Limb (tissue), 2 donors: Measurements from ENCODE around the gene UNC13A.
"Not testable (repeated sequence)": the region's sequence is repeated elsewhere in the genome, so short reads cannot be mapped to it uniquely, and the experiment has no call there.

Experiments used
- DNase-seq, 2 donors: peaks; one replicate each; pipeline ENCODE4 v3.0.0-alpha.2; 2016; ENCODE audit errors: extremely low spot score in 2 of 2

Gene UNC13A

DNA sequence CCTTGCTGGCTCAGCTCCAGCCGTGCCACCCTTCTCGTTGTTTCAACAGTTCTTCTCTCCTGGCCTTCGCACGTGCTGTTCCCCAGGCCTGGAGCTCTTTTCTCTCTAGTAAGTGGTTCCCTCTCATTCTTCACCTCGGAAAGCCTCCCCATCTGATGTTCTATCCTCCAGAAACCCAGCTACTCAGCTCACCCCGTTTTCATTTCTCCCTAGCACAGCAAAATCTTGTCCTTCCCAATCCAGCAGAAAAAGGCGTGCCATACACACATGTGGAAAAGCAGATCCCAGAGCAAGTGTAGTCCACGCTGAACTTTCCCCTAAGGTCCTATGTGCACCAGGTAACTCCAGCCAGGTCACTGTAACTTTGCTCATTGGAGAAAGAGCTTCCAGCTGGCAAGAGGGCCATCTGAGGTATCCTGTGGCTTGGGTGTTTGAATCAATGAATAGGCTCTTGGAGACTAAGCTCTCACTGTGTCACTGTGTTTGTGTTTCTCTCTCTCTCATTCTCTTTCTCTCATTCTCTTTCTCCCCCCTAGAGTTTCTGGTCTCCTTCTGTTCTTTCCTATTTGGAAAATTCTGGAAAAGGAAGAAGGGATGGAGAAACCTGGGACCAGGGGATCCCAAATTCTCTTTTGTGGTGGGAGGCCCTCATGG, 83.7 kb downstream of the UNC13A start:
- no peak for DNase-seq

DNA sequence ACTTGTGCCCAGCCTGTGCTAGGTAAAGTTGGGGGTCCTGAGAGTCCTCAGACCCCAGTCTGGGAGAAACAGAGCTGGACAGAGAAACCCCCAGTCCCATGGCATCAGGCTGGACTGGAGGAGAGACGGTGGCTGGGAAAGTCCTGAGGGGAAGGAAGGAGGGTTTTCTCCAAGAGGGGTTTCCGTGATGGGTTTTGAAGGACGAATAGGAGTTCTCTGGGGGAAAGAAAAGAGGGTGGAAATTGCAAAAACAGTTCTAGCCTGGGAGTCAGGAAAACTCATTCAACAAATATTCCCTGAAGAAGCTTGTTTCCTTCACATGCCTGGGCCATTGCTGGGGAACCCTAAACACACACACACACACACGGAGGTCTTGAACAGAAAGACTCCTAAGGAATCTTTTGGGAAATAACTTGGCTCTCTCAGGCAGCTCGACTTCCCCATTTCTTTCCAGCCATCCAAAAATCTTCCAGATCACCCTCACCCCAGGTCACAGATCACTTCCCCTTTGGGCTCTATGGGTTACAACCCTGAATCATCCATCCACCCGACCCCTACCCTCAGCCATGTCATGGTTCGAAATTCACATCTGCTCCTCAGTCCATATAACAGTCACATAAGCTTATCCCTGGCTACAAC, 85.2 kb downstream of the UNC13A start:
- no peak for DNase-seq

DNA sequence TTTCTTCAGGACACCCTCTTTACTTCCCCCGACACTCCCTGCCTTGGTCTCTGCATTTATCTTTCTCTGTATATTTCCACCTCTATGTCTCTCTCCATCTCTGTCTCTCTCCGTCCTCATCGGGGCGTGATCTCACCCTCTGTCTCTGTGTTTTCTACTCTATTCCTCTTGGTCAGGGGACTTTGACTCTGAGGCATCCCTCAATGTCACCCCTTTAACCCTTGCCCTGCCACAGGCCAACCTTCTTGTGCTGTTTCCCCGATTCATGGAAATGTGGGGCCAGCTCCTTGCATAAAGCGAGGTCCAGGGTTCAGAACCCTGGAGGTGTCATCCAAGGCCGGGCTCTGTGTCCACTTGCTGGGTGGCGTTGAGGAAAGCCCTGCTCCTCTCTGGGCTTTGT, 85.9 kb downstream of the UNC13A start:
- DNase-seq = no peak

DNA sequence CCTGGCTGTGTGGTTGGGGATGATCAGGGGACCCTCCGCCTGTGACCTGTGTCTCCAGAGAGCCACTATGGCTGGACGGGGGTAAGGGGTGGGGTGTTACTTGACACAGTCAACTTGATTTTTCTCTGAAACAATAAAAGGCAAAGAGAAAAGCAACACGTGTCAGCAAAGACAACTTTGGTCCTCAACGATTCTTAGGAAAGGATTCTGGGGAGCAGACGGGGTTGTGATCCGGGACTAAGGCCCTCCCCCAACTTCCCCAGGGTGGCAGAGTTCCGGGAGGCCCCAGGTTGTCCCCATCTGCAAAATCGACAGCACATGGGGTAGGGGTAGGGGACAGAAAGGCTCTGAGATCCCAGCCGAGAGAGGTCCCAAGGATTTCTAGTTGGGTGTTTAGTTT, 86.5 kb downstream of the UNC13A start:
- no peak for DNase-seq

DNA sequence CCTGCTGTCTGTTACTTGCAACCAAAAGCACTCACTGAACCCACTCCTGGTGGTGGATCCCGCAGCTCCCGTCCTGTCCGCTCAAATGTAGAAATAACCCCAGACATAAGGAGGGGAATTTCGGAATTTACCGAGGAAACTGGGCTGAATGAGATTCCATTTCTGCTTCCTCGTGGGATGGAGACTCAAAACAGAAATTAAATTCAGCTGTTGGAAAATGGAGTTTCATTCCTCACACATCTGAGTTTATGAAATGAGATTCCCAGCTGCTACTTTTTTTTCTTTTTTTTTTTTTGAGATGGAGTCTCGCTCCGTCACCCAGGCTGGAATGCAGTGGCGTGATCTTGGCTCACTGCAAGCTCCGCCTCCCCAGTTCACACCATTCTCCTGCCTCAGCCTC, 88.4 kb downstream of the UNC13A start:
- DNase-seq = no peak

DNA sequence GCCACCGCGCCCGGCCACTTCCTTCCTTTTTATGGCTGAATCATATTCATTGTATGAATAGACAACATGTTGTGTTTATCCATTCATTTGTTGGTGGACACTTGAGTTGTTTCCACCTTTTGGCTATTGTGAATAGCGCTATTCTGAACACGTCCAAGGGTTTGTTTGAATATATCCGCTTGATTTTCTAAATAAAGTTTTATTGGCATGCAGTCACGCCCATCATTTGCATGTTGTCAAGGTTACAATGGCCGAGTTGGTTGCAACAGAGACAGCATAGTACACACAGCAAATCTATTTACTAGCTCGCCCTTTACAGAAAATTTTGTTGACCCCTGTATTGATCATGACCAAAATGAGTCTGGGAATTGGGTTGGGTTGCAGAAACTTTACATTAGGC, 89.2 kb downstream of the UNC13A start:
- DNase-seq = no peak

DNA sequence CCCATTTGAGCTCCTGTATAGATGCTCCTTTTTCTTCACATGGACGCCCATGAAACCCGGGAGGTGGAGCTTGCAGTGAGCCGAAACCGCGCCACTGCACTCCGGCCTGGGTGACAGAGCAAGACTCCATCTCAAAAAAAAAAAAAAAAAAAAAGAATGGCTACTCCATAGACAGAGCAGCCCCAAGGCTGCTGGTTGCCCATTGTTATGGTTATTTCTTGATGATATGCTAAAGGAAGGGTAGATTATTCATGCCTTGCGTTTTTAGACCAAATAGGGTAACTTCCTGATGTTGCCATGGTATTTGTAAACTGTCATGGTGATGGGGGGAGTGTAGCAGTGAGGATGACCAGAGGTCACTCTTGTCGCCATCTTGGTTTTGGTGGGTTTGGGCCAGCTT, 90.1 kb downstream of the UNC13A start:
- not testable (repeated sequence) for DNase-seq

DNA sequence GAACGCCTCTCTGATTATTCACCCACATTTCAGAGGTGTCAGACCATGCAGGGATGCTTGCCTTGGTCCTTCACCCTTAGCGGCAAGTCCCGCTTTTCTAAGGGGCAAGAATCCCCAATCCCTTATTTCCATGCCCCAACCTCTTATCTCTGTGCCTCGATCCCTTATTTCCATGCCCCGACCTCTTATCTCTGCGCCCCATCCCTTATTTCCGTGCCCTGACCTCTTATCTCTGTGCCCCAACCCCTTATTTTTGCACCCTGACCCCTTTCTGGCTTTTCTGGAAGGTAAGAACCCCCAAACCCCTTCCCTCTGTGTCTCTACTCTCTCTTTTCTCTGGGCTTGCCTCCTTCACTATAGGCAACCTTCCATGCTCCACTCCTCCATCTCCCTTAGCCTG, 93.9 kb downstream of the UNC13A start:
- DNase-seq = not testable (repeated sequence)

DNA sequence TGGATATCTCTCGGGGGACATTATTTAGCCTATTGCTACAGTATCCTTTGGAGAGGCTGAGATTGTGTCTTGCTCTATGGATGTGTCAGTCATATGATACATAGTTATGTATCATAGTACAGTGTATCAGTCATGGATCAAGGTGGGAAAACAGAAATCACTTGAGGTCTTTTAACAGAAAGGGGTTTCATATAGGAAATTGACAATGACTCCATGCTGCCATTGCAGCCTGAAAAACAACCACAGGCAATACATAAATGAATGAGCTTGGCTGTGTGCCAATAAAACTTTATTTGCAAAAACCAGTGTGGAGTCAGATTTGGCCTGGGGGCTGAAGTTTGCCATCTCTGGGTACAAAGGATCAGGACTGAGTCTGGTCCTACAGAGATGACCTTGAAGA, 97.3 kb downstream of the UNC13A start:
- no peak for DNase-seq

DNA sequence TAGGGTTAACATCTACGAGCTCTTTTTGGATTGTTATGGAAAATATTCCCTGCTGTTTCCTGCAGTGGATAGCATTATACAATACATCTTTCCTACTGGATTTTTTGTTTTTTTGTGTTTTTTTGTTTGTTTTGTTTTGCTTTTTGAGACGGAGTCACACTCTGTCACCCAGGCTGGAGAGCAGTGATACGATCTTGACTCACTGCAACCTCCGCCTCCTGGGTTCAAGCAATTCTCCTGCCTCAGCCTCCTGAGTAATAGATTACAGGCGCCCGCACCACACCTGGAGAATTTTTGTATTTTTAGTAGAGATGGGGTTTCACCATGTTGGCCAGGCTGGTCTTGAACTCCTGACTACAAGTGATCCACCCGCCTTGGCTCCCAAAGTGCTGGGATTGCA, 102.8 kb downstream of the UNC13A start:
- DNase-seq = not testable (repeated sequence)

DNA sequence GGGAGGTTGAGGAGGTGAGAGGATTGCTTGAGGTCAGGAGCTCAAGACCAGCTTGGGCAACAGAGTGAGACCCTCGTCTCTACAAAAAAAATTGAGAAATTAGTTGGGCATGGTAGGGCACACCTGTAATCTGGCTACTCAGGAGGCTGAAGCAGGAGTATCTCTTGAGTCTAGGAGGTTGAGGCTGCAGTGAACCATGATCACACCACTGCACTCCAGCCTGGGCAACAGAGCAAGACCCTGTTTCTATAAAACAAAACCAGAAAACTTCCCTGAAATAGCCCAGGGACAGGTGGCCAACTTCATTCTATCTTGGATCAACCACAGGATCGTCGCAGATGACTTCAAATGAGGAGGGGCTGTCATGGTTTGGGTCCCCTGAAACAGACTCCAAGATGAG, 104.0 kb downstream of the UNC13A start:
- no peak for DNase-seq

DNA sequence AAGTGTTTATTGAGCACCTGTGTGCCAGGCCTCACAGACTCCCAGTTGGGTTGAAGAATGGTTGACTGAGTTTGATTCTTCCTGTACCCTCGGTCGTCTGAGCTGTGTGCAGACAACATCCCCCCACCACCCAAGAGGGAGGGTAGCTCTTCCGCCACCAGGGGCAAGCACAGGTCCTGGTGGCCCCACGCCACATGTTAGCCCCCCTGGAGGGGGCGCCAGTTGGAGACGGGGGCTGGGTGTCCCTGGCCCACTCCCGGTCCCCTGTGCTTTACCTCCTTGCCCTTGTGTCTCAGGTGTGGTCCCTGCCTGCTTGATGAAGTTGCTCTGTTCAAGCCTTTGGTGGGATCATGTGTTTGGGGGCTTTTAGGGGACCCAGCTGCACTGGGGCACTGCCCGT, 105.5 kb downstream of the UNC13A start:
- no peak for DNase-seq

DNA sequence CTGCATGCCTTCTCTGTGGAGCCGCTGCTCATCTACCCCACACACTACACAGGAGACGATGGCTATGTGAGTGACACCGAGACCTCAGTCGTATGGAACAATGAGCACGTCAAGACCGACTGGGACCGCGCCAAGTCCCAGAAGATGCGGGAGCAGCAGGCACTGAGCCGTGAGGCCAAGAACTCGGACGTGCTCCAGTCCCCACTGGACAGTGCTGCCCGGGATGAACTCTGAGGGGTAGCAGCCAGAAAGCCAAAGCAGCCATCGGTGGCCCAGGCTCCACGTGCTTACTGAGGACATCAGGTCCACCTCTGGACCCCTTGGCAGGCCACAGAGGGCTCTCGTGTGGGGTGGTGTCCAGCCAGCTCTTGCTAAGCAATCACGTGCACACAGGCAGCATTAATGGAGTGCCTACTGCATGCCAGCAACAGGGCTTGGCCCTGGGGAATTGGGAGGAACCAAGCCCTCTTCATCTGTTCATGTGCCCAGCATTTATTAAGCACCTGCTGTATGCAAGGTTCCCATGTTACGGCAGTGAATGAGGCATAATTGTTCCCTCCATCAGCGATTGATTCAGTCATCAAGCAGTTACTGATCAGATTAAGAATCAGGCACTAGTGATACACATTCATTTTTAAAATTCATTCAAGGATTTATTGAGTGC, 106.8 kb downstream of the UNC13A start:
- DNase-seq = no peak

DNA sequence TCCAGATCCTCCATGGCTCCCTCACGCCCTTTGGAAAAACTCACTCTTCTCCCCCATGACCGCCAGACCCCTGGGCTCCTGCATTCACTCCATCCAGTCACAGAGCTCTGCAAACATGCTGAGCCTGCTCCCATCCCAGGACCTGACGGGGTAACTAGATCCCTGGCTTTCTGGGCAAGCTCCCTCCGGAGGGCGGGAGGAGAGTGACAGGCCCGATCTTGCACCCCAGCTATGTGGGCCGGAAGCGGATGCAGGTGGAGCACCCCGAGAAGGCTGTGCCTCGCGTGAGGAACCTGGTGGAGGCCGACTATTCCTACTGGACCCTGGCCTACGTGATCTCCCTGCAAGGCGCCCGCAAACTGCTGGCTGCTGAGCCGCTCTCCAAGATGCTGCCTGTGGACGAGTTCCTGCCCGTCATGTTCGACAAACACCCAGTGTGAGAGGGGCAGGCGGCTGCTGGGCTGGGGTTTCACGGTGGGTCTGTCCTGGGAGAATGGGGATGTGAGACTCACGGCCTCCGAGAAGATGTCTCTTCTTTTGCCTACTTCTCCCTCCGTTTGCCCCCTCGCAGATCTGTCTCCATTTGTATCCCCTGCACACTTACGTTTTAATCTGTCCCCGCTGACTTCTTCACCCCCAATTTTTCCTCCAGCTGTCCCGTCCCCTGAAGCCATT, 107.5 kb downstream of the UNC13A start:
- no peak for DNase-seq

DNA sequence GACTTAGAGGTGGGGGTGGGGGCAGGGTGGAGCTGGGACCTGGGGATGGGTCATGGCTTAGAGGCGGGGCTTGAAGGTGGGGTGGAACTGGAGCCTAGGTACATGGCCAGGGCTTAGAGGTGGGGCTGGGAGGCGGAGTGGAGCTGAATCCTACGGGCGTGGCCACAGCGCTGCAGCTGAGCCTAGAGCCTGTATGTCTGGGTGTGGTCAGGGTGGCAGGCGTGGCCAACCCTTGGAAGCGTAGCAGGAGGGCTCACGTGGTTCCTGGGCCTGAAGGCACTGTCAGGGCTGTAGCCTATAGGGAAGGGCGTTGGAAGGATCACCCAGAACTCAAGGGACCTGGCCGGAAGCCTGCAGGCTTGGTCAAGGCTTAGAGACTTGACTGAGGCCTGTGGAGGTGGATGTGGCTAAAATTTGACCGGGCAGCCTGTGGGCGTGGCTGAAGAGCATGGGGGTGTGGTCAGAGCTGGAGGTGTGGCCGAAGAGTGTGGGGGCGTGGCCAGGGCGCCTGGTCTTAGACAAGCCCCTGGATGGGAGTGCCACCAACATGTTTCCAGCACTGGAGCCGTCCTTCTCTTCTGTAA, 108.4 kb downstream of the UNC13A start:
- DNase-seq = peak in 1 of 2 donors; percentile 58

DNA sequence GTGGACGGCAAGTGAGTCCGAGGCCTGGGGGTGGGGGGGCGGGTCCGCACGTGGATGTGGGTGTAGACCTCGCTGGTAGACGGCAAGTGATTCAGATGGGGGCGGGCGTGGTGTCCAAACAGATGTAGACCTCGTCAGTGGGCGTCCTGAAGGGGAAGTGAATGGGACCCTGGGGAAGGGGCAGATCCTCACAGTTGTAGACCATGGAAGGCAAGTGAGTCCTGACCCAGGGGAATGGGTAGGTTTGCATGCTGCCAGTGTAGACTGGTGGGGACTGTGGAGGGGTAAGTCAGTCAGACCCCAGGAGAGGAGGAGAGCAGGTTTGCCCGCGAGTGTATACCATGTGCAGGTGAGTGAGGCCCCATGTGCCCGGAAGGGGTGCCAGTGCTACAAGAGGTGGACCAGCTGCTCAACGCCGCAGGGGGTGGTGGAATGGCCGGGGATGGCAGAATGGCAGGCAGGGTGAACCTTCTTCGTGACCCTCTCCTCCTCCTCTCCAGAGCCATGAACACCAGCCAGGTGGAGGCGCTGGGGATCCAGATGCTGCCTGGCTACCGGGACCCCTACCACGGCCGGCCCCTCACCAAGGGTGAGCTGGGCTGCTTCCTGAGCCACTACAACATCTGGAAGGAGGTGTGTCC, 110.6 kb downstream of the UNC13A start:
- no peak for DNase-seq

DNA sequence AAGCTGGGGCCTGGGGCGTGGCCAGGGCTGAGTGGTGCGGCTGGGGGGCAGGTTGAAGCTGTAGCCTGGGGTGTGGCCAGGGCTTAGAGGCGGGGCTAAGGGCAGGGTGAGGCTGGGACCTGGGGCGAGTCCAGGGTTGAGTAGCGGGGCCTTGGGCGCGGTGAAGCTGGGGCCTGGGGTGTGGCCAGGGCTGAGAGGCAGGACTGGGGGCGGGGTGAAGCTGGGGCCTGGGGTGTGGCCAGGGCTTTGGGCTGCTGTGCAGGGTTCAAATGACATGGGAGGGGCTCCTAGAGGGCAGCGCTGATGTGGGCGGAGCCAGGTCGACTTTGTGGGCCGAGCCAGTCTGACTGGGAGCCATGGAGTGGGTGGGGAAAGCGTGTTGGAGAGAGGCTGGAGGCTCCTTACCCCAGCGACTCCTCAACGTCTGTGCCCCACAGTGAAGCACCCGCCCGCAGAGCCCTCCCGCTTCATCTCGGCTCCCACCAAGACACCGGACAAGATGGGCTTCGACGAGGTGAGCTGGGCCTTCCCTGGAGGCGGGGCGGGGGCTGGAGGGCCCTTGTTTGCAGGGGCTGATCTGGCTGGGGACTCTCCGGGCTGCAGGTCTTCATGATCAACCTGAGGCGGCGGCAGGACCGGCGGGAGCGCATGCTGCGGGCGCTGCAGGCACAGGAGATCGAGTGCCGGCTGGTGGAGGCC, 111.2 kb downstream of the UNC13A start:
- DNase-seq = peak in 1 of 2 donors; percentile 61

DNA sequence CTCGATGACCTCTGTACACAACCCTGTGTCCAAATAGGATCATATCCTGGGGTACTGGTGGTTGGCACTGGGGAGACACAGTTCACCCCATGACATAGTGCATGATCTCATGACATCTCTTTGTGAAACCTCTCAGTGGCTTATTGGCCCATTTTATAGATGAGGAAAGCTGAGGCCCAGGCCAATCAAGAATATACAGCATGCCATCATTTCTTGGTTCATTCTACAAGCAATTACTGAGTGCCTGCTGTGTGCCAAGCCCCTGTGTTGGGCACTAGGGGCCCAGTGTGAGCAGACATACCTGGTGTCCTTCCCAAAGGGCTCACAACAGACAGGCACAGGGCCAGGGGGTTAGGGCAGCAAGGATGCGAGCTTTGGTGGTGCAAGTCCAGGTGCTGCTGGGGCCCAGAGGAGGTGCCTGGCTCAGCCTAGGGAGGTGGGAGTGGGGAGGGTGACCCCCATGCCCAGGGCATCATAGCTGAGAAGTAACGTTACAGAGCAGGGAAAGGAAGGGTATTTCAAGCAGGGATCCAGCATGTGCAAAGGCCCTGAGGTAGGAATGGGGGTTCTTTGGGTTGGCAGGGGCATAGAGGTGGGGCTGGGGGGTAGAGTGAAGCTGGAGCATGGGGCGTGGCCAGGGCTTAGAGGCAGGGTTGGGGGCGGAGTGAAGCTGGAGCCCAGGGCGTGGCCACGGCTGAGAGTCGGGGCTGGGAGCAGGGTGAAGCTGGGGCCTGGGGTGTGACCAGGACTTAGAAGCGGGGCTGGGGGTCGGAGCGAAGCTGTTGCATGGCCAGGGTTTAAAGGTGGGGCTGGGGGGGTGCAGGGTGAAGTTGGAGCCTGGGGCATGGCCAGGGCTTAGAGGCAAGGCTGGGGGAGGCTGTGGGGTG, 112.0 kb downstream of the UNC13A start:
- no peak for DNase-seq

DNA sequence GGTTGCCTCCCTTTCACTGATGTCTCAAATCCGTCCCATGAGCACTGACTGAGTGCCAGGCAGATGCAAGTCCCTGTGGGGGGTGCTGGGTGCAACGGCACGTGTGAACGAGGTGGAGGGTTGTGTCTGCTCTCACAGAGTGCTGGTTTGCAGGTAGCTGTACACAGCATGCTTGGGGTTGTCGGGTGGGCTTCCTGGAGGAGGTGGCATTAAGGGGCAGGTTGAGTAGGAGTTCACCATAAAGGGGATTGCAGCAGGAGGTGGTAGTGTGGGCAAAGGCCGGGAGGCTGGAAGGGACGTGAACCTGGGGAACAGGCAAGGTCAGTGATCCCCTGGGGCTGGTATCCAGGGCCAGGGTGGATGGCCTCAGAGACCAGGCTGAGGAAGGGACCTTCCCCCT, 115.5 kb downstream of the UNC13A start:
- DNase-seq = no peak

DNA sequence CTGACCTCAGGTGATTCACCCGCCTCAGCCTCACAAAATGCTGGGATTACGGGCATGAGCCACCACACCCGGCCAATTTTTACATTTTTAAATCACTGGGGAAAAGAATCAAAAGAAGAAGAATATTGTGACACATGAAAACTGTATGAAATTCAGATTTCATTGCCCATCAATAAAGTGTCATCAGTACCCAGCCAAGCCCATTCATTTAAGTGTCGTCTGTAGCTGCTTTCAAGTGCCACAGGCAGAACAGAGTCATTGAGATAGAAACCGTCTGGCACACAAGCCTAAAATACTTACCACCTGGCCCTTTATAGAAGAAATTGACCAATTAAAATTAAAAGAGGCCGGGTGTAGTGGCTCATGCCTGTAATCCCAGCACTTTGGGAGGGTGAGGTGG, 117.4 kb downstream of the UNC13A start:
- no peak for DNase-seq
